Naive B cell (primary cell): ENCODE data around the gene RAB40C. TPM values are rescaled to one million over a fixed set of nuclear protein-coding genes. Genes with fewer than 3 reads are reported as not detected.

Source experiments
- ATAC-seq, 2 donors: fragments of 150-1000 bp; cut with Tn5 transposase; 2 replicates each; pipeline ENCODE4 v1.10.0; 2021; ENCODE audit warnings: low read depth in 2 of 2, mild to moderate bottlenecking in 2 of 2, moderate library complexity in 2 of 2
- DNase-seq: peaks from one replicate; pipeline ENCODE4 v3.0.0; 2022
- H3K27ac Mint-ChIP-seq, 6 donors: one replicate each; pipeline ENCODE4 v1.8.0; 2020 to 2022; ENCODE audit warnings: mild to moderate bottlenecking in 6 of 6, mixed read lengths in 6 of 6, moderate library complexity in 5 of 6, inconsistent platforms in 2 of 6
- H3K27me3 Mint-ChIP-seq, 3 donors: one replicate each; pipeline ENCODE4 v1.8.0; 2021 to 2022; ENCODE audit warnings: mixed read lengths in 3 of 3, mild to moderate bottlenecking in 1 of 3
- H3K36me3 Mint-ChIP-seq, 2 donors: one replicate each; pipeline ENCODE4 v1.8.0; 2020 to 2022; ENCODE audit warnings: mixed read lengths in 2 of 2, inconsistent platforms in 1 of 2, mild to moderate bottlenecking in 1 of 2
- H3K4me1 Mint-ChIP-seq, 3 donors: one replicate each; pipeline ENCODE4 v1.8.0; 2020 to 2022; ENCODE audit warnings: mixed read lengths in 3 of 3, inconsistent platforms in 1 of 3, mild to moderate bottlenecking in 1 of 3, moderate library complexity in 1 of 3
- H3K4me3 Mint-ChIP-seq, 8 donors: one replicate each; pipeline ENCODE4 v1.8.0; 2020 to 2022; ENCODE audit warnings: mild to moderate bottlenecking in 8 of 8, mixed read lengths in 8 of 8, moderate library complexity in 8 of 8, inconsistent platforms in 2 of 8
- H3K9me3 Mint-ChIP-seq, 7 donors: one replicate each; pipeline ENCODE4 v1.8.0; 2020 to 2022; ENCODE audit warnings: mixed read lengths in 7 of 7, mild to moderate bottlenecking in 5 of 7, inconsistent platforms in 2 of 7, moderate library complexity in 1 of 7
- polyA plus RNA-seq, 6 donors: library from polyadenylated mRNA; unstranded; fragments of 300-500 nt; fragmentation: Illumina TruSeq; gene quantifications; one replicate each; pipeline ENCODE4 v1.2.3, GENCODE V29; 2021; ENCODE audit warnings: low read depth in 6 of 6

Gene RAB40C
- polyA plus RNA-seq, 6 donors from 2014 or later = 6.8 to 14.5 (median 9.4) TPM

DNA sequence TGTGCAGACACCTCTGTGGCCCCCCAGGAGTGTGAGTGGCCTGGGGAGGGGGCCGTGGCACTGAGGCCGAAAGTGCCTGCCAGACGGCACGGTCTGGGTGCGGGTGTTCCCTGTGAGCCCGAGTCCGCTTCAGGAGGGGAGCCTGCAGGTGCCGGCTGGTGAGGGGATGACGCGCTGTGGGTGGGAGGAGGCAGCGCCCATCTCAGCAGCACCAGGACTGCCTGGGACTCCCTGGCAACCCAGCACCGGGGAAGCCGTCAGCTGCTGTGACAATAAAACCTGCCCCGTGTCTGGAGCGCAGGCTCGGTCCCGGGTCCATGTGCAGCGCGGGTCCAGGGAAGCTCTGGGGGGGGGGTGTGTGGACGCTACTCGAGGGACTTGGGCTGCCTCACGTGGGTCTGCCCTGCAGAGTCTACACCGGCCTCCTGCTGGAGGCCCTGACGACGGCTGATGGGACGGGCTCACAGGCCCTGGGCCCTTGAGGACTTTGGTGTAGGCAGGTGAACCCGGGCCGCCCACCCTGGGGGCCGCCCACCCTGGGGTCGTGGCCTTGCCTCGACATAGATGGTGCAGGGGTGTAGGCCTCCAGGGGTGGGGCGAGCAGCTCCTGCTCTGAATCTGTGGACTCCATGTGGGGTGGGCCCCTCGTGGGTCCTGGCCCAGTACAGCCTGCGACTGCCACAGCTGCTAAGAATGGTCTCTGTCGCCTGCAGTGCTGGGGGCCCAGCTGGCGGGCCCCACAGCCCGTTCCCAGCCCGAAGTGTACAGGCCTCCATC is 5.9 kb upstream of the RAB40C start:
- H3K4me1 Mint-ChIP-seq = peaks cover 11 to 17% (median 14%) of the 10 kb centered on the region in 3 donors
- peak overlapping the region in 1 of 6 donors; percentile 20 for H3K27ac Mint-ChIP-seq
- H3K36me3 Mint-ChIP-seq = no peaks in the 10 kb centered on the region
- peaks cover 0 to 9% (median 8%) of the 10 kb centered on the region in 3 donors for H3K27me3 Mint-ChIP-seq
- no peaks in the 10 kb centered on the region for H3K9me3 Mint-ChIP-seq
- ATAC-seq (no peak), DNase-seq (no peak)
- H3K4me3 Mint-ChIP-seq = no peak overlapping the region

DNA sequence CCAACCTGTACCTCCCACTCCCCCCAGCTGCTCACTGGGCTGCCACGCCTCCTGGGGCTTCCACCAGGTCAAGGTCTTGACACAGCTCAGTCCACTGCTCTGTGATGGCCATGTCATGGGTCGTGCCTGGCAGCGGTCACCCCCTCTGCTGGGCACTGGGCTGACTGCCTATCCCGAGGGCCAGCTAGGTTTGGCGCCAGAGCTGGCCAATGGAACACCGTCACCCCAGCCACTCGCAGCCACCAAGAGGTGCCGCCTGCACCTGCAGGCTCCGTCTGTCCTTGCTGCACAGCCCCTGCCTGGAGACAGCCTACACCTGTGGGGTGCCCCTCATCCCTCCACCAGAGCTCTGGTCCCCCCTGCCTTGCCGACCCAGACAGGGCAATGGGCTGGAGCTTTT is 4.5 kb upstream of the RAB40C start:
- no peaks in the 10 kb centered on the region for H3K36me3 Mint-ChIP-seq
- ATAC-seq (no peak), DNase-seq (no peak)
- peak overlapping the region in 1 of 6 donors; percentile 31 for H3K27ac Mint-ChIP-seq
- H3K9me3 Mint-ChIP-seq = no peaks in the 10 kb centered on the region
- peaks cover 0 to 9% (median 8%) of the 10 kb centered on the region in 3 donors for H3K27me3 Mint-ChIP-seq
- H3K4me3 Mint-ChIP-seq = peak overlapping the region in 1 of 8 donors; percentile 10
- peaks cover 12 to 17% (median 12%) of the 10 kb centered on the region in 3 donors for H3K4me1 Mint-ChIP-seq

DNA sequence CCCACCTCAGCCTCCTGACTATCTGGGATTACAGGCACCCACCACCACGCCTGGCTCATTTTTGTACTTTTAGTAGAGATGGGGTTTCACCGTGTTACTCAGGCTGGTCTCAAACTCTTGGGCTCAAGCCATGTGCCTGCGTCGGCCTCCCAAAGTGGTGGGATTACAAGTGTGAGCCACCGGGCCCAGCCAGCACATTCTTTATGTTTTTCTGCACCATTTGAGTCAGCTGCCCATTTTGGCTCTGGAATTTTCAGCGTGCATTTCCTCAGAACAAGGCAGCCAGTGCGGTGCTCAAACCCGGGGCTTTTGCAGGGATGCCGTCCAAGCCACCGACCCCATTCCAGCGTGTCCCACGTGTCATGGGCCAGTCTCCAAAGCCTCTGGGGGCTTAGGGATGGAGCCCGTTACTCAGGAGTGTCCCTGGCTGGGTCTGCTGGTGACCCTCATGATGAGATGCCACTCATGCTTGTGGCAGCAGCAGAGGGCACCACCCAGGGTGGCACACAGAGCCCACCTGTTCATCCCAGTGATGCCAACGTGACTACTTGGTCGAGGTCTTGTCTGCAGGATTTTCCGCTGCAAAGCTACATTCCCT is 3.7 kb upstream of the RAB40C start:
- ATAC-seq = no peak
- Mint-ChIP-seq H3K36me3 (no peaks in the 10 kb centered on the region), H3K27me3 (peaks cover 0 to 9% (median 8%) of the 10 kb centered on the region in 3 donors), H3K4me3 (peak overlapping the region in 1 of 8 donors; percentile 75), H3K9me3 (no peaks in the 10 kb centered on the region), H3K4me1 (peaks cover 19 to 23% (median 20%) of the 10 kb centered on the region in 3 donors), H3K27ac (peak overlapping the region in 2 of 6 donors; percentile 31 to 80)
- DNase-seq = no peak

DNA sequence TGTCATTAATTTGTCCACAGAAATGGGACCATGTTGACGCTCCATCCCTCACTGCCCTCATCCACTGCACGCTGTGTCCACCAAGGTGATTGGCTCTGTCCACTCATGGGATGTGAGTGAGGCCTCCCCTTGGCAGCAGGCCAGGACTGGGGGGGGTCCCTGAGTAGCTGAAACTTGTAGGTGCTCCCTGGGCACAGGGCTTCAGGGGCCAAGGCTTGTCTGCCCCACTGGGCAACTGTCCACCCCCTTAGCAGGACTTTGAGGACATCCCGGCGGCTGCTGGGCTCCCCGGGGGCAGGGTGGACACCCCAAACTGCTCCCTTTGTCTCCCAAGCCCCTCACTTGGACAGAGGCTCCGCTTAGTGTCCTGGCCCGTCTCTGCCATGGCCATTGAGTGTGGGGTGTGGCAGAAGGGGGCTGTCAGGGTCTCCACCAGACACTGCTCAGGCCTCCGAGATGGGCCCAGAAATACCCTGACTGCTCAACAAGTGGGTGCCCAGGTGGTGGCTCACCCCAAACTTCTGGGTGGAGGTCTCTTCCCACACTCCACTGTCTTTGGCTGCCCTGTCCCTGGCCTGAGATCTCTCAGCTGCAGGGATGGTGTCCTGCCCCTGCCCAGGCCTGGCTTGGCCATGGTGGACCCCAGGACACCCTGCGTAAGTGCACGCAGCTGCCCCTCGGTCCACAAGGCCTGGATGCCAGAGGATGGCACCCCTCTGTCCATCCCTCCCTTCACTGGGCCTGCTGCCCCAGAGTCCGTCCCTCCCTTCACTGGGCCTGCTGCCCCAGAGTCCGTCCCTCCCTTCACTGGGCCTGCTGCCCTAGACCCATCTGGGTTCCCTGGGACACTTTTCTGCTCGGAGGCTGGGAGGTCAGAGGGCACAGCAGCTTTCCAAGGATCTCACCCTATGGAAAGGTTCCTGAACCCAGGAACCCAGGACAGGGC is 2.9 kb upstream of the RAB40C start:
- H3K27me3 Mint-ChIP-seq = peaks cover 0 to 9% (median 8%) of the 10 kb centered on the region in 3 donors
- H3K4me3 Mint-ChIP-seq = peak overlapping the region in 7 of 8 donors; percentile 44 to 97 (median 65)
- H3K27ac Mint-ChIP-seq = peak overlapping the region in 5 of 6 donors; percentile 81 to 95 (median 87)
- H3K4me1 Mint-ChIP-seq = peaks cover 21 to 31% (median 27%) of the 10 kb centered on the region in 3 donors
- no peaks in the 10 kb centered on the region for H3K36me3 Mint-ChIP-seq
- H3K9me3 Mint-ChIP-seq = no peaks in the 10 kb centered on the region
- no peak for DNase-seq
- no peak for ATAC-seq

DNA sequence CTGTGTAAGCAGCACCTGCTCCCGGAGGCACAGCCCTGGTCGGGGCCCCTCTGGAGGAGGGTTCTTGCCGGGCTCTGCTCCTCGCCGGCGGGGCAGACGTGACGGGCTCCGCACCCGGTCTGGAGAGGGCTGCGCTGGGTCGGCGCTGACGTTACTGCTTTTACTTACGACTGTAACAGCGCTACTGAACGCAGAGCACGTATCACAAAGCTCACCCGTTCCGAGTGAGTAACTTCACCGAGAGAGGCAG is 1.3 kb upstream of the RAB40C start:
- peak overlapping the region; percentile 95 to 99 (median 98) for H3K27ac Mint-ChIP-seq
- peak overlapping the region; percentile 87 to 97 (median 96) for H3K4me3 Mint-ChIP-seq
- H3K4me1 Mint-ChIP-seq = peaks cover 32 to 46% (median 38%) of the 10 kb centered on the region in 3 donors
- DNase-seq = peak; percentile 72
- peak; percentile 43 to 48 for ATAC-seq
- peaks cover 0 to 9% (median 8%) of the 10 kb centered on the region in 3 donors for H3K27me3 Mint-ChIP-seq
- H3K36me3 Mint-ChIP-seq = no peaks in the 10 kb centered on the region
- H3K9me3 Mint-ChIP-seq = no peaks in the 10 kb centered on the region

DNA sequence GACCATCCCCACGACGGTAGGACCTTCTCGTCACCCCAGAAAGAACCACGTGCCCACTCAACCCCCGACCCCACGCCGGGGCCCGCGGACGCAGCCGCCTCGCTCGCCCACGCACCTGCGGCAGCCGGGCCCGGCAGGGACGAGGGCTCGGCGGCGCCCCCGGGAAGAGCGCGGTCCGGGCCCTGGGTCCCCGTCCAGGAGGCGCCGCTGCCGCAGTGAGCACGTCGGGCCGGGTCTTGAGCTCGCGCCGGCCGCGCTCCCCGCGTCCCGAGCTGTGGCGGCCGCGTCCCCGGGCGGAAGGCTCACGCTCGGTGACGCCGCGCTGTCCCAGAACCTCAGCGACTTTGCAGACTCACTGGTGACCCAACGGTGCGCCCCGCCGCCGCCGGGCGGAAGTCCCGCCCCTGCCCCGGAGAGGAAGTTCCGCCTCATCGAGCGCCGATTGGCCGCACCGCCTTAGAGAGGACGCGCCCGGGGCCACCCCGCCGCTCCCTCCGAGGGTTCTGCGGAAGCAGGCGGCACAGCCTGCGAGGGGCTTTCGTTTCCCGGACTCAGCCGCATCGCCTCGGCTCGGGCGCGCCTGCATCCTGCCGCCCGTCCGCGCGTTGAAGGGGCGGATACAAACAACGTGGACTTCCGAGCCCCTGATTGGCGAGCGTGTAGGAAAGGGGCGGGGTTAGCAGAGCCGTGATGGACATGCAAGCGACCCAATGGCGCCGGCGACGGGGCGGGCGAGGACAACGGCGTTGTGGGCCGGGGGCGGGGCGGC is 793 bp upstream of the RAB40C start:
- Mint-ChIP-seq H3K27me3 (peaks cover 0 to 9% (median 8%) of the 10 kb centered on the region in 3 donors), H3K4me1 (peaks cover 35 to 47% (median 40%) of the 10 kb centered on the region in 3 donors), H3K4me3 (peak overlapping the region; percentile 87 to 99 (median 98)), H3K27ac (peak overlapping the region; percentile 95 to 99 (median 99)), H3K36me3 (no peaks in the 10 kb centered on the region), H3K9me3 (no peaks in the 10 kb centered on the region)
- DNase-seq = peak; percentile 99
- ATAC-seq = peak; percentile 67 to 69

DNA sequence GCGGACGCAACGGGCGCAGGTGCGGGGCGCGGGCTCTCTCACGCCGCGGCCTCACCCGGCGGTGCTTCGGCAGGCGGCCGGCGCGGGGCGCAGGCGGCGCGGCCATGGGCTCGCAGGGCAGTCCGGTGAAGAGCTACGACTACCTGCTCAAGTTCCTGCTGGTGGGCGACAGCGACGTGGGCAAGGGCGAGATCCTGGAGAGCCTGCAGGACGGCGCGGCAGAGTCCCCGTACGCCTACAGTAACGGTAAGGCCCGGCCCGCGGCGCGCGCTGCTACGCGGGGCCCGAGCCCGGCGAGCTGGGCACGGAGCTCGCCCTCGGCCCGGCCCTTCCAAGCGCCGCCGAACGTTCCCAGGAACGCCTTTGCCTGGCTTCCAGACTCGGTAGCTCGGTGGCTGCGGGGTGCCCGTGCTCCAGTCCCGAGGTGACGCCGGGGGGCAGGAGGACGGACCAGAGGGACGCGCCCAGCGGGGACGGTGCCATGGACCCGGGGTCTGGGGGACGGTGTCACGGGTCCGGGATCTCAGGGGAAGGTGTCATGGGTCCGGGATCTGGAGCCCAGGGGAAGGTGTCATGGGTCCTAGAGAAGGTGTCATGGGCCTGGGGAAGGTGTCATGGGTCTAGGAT is 435 bp downstream of the RAB40C start:
- peak overlapping the region in 5 of 6 donors; percentile 14 to 95 (median 54) for H3K27ac Mint-ChIP-seq
- H3K4me3 Mint-ChIP-seq = peak overlapping the region; percentile 82 to 94 (median 90)
- DNase-seq (no peak), ATAC-seq (no peak)
- peaks cover 0 to 8% (median 6%) of the 10 kb centered on the region in 3 donors for H3K27me3 Mint-ChIP-seq
- no peaks in the 10 kb centered on the region for H3K9me3 Mint-ChIP-seq
- H3K4me1 Mint-ChIP-seq = peaks cover 38 to 49% (median 39%) of the 10 kb centered on the region in 3 donors
- no peaks in the 10 kb centered on the region for H3K36me3 Mint-ChIP-seq

DNA sequence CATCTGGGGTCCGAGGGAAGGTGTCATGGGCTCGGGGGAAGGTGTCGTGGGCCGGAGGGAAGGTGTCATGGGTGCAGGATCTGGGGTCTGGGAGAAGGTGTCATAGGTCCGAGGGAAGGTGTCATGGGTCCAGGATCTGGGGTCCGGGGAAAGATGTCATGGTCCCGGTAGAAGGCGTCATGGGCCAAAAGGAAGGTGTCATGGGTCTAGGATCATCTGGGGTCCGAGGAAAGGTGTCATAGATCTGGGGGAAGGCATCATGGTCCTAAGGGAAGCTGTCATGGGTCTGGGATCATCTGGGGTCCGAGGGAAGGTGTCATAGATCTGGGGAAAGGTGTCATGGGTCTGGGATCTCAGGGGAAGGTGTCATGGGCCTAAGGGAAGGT is 942 bp downstream of the RAB40C start:
- Mint-ChIP-seq H3K4me3 (peak overlapping the region; percentile 82 to 94 (median 90)), H3K27me3 (peaks cover 0 to 3% (median 1%) of the 10 kb centered on the region in 3 donors), H3K27ac (peak overlapping the region; percentile 14 to 93 (median 52)), H3K4me1 (peaks cover 34 to 47% (median 36%) of the 10 kb centered on the region in 3 donors), H3K36me3 (no peaks in the 10 kb centered on the region), H3K9me3 (no peaks in the 10 kb centered on the region)
- ATAC-seq (no peak), DNase-seq (no peak)

DNA sequence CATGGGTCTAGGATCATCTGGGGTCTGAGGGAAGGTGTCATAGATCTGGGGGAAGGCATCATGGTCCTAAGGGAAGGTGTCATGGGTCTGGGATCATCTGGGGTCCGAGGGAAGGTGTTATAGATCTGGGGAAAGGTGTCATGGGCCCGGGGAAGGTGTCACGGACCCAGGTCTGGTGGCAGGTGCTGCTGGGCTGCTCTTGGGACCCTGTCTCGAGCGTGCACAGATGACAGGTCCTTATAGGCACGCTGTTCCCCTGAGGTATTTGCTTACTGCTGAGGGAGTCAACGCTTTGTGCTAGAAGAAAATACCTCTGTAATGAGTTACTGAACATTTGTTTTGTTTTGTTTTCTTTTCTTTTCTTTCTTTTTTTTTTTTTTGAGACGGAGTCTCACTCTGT is 1.4 kb downstream of the RAB40C start:
- Mint-ChIP-seq H3K27ac (peak overlapping the region in 4 of 6 donors; percentile 14 to 64 (median 33)), H3K27me3 (no peaks in the 10 kb centered on the region), H3K36me3 (no peaks in the 10 kb centered on the region), H3K4me1 (peaks cover 36 to 48% (median 37%) of the 10 kb centered on the region in 3 donors), H3K9me3 (no peaks in the 10 kb centered on the region), H3K4me3 (peak overlapping the region; percentile 82 to 94 (median 90))
- ATAC-seq (no peak), DNase-seq (no peak)

DNA sequence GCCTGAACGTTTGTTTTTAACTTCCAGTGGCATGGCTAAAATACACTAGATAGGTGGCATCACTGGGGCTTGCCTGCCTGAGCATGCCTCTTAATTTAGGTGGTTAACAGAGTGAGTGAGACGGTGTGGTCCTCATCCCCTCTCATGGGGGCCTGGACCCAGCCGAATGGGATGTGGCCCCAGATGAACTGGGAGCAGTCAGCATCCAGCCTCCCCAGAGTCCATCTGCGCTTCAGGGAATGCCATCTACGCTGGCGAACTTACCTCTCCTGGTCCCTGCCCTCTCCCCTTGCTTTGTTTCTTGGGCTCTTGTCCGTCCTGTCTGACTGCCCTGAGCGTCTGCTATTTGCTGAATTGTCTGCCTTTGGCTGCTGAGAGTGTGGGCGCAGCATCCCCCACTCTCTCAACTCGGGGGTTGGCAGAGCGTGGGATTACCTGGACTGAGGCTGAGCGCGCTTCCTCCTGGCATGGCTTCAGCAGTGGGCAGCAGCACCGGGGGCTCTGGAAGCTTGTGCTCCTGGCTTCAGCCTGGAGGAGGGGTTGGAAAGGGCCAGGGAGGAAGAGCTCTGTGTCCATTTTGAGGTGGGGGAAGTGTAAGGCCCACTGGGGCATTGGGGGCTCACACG is 2.1 kb downstream of the RAB40C start:
- ATAC-seq (no peak), DNase-seq (no peak)
- Mint-ChIP-seq H3K27me3 (no peaks in the 10 kb centered on the region), H3K4me1 (peaks cover 41 to 53% (median 43%) of the 10 kb centered on the region in 3 donors), H3K36me3 (no peaks in the 10 kb centered on the region), H3K9me3 (no peaks in the 10 kb centered on the region), H3K4me3 (peak overlapping the region in 7 of 8 donors; percentile 24 to 94 (median 86)), H3K27ac (peak overlapping the region in 2 of 6 donors; percentile 45 to 76)

DNA sequence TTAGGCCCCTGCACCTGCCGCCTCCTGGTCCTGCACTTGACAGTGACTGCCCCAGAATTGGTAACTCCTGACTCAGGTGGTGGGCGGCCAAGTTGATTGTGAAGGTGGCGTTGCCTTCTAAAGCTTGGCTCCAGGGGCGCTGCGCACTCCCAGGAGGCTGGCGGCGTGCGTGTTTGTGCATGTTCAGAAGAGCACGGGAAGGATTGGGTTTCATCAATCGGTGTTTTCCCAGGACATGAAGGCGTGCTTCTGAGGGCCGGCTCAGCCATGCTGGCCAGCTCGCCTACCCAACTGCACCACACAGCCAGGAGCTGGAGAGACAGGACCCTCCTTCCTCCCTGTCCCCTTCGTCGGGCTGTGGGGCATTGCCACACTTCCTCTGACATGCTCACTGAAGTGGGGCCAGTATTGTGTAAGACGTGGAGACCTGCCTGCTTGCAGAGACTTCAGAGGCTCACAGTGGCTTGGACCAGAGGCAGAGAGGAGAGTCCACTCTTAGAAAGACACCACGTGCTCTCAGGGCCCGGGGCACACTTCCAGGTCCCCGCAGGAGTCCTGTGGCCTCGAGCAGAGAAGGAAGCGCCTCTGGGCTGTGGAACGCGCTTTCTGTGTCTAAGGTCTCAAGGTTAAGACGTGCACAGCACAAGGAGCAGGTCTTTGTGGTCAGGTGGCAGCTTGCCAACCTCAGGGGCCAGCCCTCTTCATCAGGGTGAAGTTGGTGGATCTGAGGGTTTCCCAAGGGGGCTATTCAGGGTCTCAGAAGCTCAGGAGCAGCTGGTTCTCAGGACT is 2.8 kb downstream of the RAB40C start:
- Mint-ChIP-seq H3K4me3 (peak overlapping the region in 5 of 8 donors; percentile 23 to 84 (median 71)), H3K27ac (peak overlapping the region in 1 of 6 donors; percentile 45), H3K27me3 (no peaks in the 10 kb centered on the region), H3K36me3 (no peaks in the 10 kb centered on the region), H3K4me1 (peaks cover 42 to 51% (median 45%) of the 10 kb centered on the region in 3 donors), H3K9me3 (no peaks in the 10 kb centered on the region)
- no peak for ATAC-seq
- DNase-seq = no peak
